ENCODE data around the gene OSBPL8.

GRCh38 chr12:76310110-76310509, 249.5 kb downstream of the OSBPL8 start:
- no peak for TF ChIP-seq POLR2A (IDR thresholded peaks at IDR 0.05; ENCODE audit: low read depth, low read length)
- TF ChIP-seq TAF1 (IDR thresholded peaks at IDR 0.05; ENCODE audit: low read depth, low read length), result no peak
- no peak for TF ChIP-seq POLR2AphosphoS5 (IDR thresholded peaks at IDR 0.05; ENCODE audit: low read depth, low read length)

All from GM12891 (cell line).